Measurements from ENCODE around the gene SFXN3.

The SFXN3 gene

DNA sequence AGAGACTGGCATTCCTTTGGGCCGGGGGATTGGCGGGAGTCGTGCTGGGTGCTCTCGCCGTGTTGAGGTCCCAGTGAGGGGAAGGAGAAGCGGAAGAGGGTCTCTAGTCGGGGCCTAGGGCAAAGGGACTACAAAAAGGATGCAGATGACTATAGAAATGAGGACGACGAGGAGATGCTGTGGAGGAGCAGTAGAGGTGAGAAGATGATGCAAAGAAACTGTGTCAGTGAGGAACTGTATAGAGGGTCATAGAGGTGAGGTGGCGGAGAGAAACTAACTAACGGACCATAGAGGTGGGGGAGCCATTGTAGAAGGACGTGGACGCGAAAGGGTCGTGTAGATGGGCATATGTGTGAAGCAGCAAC lies 43.4 kb upstream of the SFXN3 start:
- peak overlapping the region; percentile 38 to 88 (median 77); a peak in 21 of 22 replicates for H3K27ac ChIP-seq
- H3K9me3 ChIP-seq (replicated peaks in 1 of 11) = no peaks in the 10 kb centered on the region
- peaks cover 39 to 50% (median 45%) of the 10 kb centered on the region in 10 experiments for H3K4me1 ChIP-seq
- peaks cover 54 to 82% (median 67%) of the 10 kb centered on the region in 11 experiments for H3K36me3 ChIP-seq
- peaks cover 0 to 65% (median 35%) of the 10 kb centered on the region in 11 experiments; a peak in 16 of 22 replicates for H4K20me1 ChIP-seq
- H3K4me2 ChIP-seq = peak overlapping the region; percentile 96 to 100 (median 98)
- H3K4me3 ChIP-seq = peak overlapping the region; percentile 76 to 95 (median 86)
- peak overlapping the region; percentile 78 to 88 (median 84) for H3K9ac ChIP-seq
- H3K27me3 ChIP-seq = no peaks in the 10 kb centered on the region
- no peak for TF ChIP-seq Cebpa-rat (IDR thresholded peaks at IDR 0.05)

DNA sequence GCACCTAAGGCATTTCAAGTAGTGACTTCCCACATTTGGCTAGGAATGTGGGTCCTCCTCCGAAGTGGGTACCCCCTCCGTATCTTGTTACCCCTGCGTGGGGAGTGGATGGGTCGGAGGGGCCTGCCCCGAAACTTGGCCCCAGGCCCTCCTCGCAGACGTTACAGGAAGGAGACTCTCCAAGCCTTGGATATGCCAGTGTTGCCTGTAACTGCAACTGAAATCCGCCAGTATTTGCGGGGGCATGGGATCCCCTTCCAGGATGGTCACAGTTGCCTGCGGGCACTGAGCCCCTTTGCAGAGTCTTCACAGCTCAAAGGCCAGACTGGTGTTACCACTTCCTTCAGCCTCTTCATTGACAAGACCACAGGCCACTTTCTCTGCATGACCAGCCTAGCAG lies 42.9 kb upstream of the SFXN3 start:
- H3K4me1 ChIP-seq = peaks cover 39 to 50% (median 45%) of the 10 kb centered on the region in 10 experiments
- peaks cover 0 to 70% (median 39%) of the 10 kb centered on the region in 11 experiments; a peak in 18 of 22 replicates for H4K20me1 ChIP-seq
- peak overlapping the region; percentile 78 to 88 (median 84) for H3K9ac ChIP-seq
- H3K27ac ChIP-seq = peak overlapping the region in 10 of 11 experiments; percentile 68 to 88 (median 80); a peak in 19 of 22 replicates
- peaks cover 54 to 82% (median 67%) of the 10 kb centered on the region in 11 experiments for H3K36me3 ChIP-seq
- no peak for TF ChIP-seq Cebpa-rat (IDR thresholded peaks at IDR 0.05)
- peak overlapping the region; percentile 76 to 95 (median 86) for H3K4me3 ChIP-seq
- H3K9me3 ChIP-seq (replicated peaks in 1 of 11) = no peaks in the 10 kb centered on the region
- peak overlapping the region; percentile 96 to 100 (median 98) for H3K4me2 ChIP-seq
- no peaks in the 10 kb centered on the region for H3K27me3 ChIP-seq

DNA sequence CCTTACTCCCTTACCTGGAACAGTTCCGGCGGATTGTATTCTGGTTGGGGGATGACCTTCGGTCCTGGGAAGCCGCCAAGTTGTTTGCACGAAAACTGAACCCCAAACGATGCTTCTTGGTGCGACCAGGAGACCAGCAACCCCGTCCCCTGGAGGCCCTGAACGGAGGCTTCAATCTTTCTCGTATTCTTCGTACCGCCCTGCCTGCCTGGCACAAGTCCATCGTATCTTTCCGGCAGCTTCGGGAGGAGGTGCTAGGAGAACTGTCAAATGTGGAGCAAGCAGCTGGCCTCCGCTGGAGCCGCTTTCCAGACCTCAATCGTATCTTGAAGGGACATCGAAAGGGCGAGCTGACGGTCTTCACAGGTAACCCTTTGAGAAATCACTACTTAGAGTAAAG lies 41.9 kb upstream of the SFXN3 start:
- H4K20me1 ChIP-seq = peaks cover 0 to 79% (median 37%) of the 10 kb centered on the region in 11 experiments; a peak in 18 of 22 replicates
- no peak for TF ChIP-seq Cebpa-rat (IDR thresholded peaks at IDR 0.05)
- peak overlapping the region; percentile 96 to 100 (median 98) for H3K4me2 ChIP-seq
- H3K27ac ChIP-seq = 0 out of 22 replicates have a peak overlapping the region, but pooled peaks of 2 of the 11 experiments have one; percentile 82 to 88
- H3K9ac ChIP-seq = peak overlapping the region; percentile 78 to 88 (median 84); a peak in 20 of 22 replicates
- H3K9me3 ChIP-seq (replicated peaks in 1 of 11) = no peaks in the 10 kb centered on the region
- peaks cover 39 to 50% (median 45%) of the 10 kb centered on the region in 10 experiments for H3K4me1 ChIP-seq
- peak overlapping the region in 8 of 10 experiments; percentile 11 to 95 (median 84); a peak in 13 of 20 replicates for H3K4me3 ChIP-seq
- H3K27me3 ChIP-seq = no peaks in the 10 kb centered on the region
- peaks cover 58 to 85% (median 70%) of the 10 kb centered on the region in 11 experiments for H3K36me3 ChIP-seq

DNA sequence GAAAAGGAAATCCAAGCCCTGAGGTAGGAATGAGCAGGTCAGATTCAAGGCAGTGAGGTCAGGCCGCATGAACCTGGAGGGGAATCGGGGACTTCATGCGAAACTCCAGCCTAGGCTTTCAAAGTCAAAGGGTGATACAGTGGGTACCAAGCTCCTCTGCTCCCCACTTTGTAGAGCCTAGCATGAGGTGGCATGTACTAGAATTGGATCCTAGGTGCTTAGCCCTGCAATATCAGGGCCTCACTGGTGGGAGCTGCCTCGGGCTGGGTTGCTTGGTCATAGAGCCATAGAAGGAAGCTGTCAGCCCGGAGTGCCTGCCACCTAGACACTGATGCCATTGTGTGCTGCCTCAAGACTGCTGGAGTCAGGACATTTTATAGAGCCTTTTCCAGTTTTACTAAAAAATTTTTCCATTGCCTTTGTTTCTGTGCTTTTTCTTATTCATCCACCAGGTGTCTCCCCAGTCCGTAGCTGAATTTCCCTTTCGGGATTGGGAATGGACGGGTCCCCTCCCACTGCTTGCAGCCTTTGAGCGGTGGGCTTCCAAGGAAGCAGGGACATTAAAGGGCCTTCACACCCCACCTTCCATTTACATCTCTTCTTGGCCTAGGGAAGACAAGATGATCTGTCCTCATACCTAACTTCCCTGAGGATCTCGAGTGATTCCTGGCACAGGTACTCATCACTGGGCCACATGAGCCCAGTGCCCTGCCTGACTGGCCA lies 36.9 kb upstream of the SFXN3 start:
- no peak for TF ChIP-seq Cebpa-rat (IDR thresholded peaks at IDR 0.05)
- peaks cover 24 to 53% (median 45%) of the 10 kb centered on the region in 10 experiments for H3K4me1 ChIP-seq
- H3K27ac ChIP-seq = no peak overlapping the region
- H3K27me3 ChIP-seq = no peaks in the 10 kb centered on the region
- peak overlapping the region in 2 of 11 experiments; percentile 18 to 23; a peak in 1 of 22 replicates for H3K9ac ChIP-seq
- H3K9me3 ChIP-seq (replicated peaks in 1 of 11) = no peaks in the 10 kb centered on the region
- peaks cover 0 to 55% (median 33%) of the 10 kb centered on the region in 11 experiments; a peak in 18 of 22 replicates for H4K20me1 ChIP-seq
- H3K4me3 ChIP-seq = no peak overlapping the region
- no peak overlapping the region for H3K4me2 ChIP-seq
- H3K36me3 ChIP-seq = peaks cover 36 to 65% (median 59%) of the 10 kb centered on the region in 11 experiments

DNA sequence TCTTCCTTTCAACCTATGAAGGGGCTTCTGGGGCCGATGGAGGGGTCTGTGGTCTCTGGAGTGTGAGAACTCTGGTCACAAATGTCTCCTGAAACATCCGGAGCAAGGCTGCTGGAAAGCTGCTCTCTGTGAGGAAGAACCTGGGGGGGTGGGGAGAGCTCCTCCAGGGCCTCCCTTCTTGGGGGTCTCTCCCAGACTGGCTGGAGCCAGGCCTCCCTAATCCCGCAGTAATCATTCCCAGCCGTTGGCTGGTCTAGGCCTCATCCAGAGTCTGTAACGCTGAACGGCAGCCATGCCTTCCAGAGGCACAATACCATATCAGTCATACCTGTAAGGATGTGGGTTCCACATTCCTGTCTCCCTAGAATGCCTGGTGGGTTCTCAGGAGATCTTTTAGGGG lies 35.9 kb upstream of the SFXN3 start:
- Histone ChIP-seq H3K27ac (0 out of 22 replicates have a peak overlapping the region, but pooled peaks of 1 of the 11 experiments have one; percentile 98), H3K9ac (peak overlapping the region in 2 of 11 experiments; percentile 23 to 98; a peak in 2 of 22 replicates), H3K27me3 (no peaks in the 10 kb centered on the region), H4K20me1 (peaks cover 0 to 45% (median 25%) of the 10 kb centered on the region in 11 experiments; a peak in 18 of 22 replicates), H3K4me2 (no peak overlapping the region), H3K9me3 (replicated peaks in 1 of 11) (no peaks in the 10 kb centered on the region), H3K36me3 (peaks cover 29 to 55% (median 48%) of the 10 kb centered on the region in 11 experiments), H3K4me3 (no peak overlapping the region), H3K4me1 (peaks cover 14 to 43% (median 34%) of the 10 kb centered on the region in 10 experiments)
- no peak for TF ChIP-seq Cebpa-rat (IDR thresholded peaks at IDR 0.05)

DNA sequence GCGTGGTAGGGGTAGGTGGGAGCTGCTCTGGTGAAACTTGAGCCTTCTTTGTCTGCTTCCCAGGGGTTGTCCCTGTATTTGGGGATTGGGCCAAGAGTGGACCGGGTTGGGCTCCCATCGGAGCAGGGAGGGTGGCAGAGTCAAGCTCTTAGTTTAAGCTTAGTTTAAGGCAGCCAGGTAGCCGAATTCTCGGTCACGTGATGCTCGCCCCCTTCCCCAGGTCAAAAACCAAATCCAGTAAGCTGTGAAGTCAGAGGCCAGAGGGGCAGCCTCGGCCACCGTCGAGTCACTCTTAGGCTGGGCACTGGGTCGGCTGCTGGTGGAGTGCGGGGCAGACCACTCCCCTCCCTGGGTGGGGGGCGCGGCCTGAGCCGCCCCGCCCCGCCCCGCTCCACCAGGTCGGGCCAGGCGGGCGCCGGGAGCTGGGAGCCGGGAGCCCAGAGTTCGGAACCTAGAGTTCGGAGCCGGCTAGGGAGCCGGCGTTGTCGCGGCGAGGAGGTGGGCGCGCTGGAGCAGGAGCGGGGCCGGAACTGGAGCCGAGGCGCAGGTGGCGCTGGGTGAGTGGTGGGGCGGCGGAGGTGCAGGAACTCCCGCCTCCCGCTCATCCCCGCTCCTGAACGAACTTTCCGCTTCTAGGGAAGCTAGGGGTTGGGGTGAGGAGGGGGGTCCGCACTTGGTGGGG lies 34.2 kb upstream of the SFXN3 start:
- peak overlapping the region; percentile 92 to 99 (median 97) for H3K9ac ChIP-seq
- H3K4me3 ChIP-seq = peak overlapping the region; percentile 82 to 93 (median 90)
- no peaks in the 10 kb centered on the region for H3K27me3 ChIP-seq
- no peaks in the 10 kb centered on the region for H3K9me3 ChIP-seq (replicated peaks in 1 of 11)
- peaks cover 4 to 34% (median 18%) of the 10 kb centered on the region in 11 experiments; a peak in 21 of 22 replicates for H4K20me1 ChIP-seq
- peaks cover 22 to 51% (median 41%) of the 10 kb centered on the region in 10 experiments for H3K4me1 ChIP-seq
- peak overlapping the region; percentile 89 to 99 (median 97) for H3K4me2 ChIP-seq
- TF ChIP-seq Cebpa-rat (IDR thresholded peaks at IDR 0.05) = no peak
- peaks cover 14 to 38% (median 32%) of the 10 kb centered on the region in 11 experiments for H3K36me3 ChIP-seq
- H3K27ac ChIP-seq = peak overlapping the region; percentile 92 to 98 (median 97); a peak in 21 of 22 replicates

DNA sequence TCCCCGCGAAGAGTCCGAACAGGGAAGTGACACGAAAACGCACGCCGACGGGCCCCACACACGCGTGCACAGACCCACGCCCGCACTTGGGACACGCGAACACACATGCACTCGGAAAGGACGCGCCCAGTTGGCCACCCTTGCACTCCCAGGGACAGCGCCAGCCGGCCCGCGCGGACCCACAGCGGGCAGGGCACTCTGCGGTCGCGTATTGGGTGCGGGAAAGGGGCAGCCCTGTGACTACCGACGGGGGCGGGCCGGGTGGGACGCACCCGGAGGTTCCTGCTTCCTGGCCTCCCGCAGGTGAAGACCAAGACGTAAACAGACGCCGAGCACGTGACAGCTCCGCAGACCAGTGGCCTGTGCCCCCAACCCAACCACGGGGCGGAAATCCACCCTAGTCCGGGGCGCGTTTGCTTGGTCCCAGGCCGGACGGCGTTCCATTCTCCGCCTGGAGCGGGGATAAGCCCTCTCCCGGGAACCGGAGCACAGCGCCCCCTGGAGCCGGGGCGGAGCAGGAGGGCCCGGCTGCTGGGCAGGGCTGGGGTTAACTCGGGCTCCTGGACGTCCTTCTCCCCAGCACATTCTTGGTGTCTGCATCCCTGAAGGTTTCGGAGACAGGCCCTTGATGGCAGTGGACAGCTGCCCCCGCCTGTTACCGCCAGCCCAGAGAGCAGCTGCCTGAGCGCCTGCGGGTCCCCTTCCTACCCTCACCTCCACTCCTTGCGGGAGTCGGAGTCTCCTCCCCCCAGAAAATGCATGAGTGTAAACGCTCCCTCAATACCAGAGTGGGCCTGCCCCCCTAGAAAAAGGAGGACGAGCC lies 33.5 kb upstream of the SFXN3 start:
- Histone ChIP-seq H3K27me3 (no peaks in the 10 kb centered on the region), H3K4me3 (peak overlapping the region; percentile 82 to 93 (median 90)), H3K4me2 (peak overlapping the region; percentile 89 to 99 (median 97)), H3K4me1 (peaks cover 30 to 58% (median 49%) of the 10 kb centered on the region in 10 experiments), H3K9me3 (replicated peaks in 1 of 11) (no peaks in the 10 kb centered on the region), H3K27ac (peak overlapping the region; percentile 92 to 98 (median 97)), H3K9ac (peak overlapping the region; percentile 92 to 99 (median 97)), H4K20me1 (peaks cover 11 to 39% (median 26%) of the 10 kb centered on the region in 11 experiments), H3K36me3 (peaks cover 18 to 38% (median 30%) of the 10 kb centered on the region in 11 experiments)
- TF ChIP-seq Cebpa-rat (IDR thresholded peaks at IDR 0.05) = no peak
